Cortex of kidney (tissue), 1 donor: ENCODE measurements around the gene HTR2A.

Experiments
- DNase-seq: peaks from one replicate; lab custom pipeline; 2025; lab: John Stamatoyannopoulos, UW

Gene HTR2A

GRCh38 chr13:46868091-46868490, 28.8 kb downstream of the HTR2A start:
- no peak for DNase-seq

DNA sequence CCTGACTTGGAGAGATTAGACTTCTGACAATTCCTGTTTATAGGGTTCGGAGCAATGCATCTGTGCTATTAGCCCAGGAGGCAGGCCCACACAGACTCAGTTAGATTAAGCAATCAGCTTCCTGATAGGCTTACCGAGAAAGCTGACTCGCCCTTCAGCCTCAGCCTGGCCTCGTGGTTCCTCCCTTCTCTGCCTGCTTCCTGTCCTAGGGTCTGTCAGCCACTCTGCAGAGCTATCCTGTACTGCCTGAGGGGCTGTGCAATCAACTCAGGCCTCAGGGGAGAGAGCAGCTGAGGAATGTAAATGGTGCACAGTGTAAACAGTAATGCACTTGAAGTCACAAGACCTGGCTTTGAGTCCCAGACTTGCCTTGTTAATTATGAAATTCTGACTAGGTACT, 30.7 kb downstream of the HTR2A start:
- no peak for DNase-seq

GRCh38 chr13:46864941-46865340, 31.9 kb downstream of the HTR2A start:
- DNase-seq = no peak

GRCh38 chr13:46861959-46862358, 34.9 kb downstream of the HTR2A start:
- DNase-seq = no peak

DNA sequence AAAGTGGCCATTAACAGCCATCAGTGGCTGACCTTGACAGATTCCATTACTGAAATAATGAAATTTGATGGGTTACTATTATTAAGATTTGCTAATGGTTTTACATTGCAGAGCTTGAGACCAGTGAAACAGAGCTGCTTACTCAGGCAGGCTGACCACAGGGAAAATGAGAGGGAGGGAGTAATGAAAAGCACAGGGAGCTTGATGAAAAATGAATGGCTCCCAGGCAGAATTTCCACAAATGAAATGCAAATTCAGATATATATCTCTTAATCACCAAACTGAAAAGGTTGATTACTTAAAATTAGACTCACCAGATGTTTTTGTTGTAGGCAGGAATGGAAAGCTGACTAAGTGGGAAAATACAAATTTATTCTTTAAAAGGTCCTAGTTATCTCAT, 36.1 kb downstream of the HTR2A start:
- DNase-seq = no peak

DNA sequence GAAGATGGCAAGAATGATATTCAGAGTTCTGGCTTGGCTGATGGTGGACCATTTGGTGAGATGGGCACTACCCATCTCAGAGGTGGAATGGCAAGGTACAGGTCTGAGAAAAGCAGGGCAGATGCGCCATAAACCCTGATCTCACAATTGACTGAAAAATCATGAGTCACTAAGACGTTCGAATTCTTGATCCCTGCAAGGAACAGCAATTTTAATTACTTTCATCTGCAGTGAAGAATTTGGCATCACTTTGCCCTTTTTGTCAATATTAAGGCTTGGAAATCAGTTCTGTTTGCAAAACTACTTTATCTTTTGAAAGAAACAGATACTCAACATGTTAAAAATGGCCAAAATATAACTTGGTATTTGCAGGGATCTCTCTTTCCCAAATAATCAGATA, 38.1 kb downstream of the HTR2A start:
- DNase-seq = no peak

GRCh38 chr13:46858163-46858562, 38.7 kb downstream of the HTR2A start:
- DNase-seq = no peak

DNA sequence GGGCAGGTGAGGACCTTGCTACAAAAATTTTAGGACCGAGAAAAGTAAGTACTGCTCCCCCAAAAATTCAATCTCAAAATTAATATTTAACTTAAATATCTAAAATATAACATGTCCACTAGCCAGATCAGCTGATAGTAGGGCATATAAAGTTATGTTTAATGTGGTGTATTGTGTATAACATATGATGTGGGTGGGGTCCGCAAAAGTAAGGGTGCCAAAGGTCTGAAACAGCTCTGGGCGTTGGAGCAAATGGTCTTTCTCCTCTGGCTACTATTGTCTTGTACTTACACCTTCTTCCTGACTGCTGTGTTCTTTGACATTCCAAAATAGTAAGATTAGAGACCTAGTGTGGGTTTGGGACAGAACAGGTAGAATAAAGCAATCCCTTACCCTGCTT, 41.2 kb downstream of the HTR2A start:
- no peak for DNase-seq

DNA sequence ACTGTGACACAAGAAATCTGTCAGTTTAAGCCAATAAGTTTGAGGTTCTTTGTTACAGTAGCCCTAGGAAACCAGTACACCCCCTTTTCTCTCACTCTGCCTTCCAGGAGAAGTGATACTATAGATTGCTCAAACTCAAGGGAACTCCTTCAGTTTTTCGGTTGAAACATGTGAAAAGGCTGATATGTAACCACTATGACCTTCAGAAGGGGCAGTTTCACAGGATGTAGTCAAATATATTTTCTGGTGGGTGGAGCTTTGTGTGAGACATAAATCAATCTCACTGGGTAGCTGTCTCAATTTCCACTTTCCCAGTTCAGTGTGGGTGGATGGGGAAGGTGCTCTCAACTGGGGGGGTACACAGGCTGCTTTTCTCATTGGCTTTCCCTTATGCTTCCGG, 41.7 kb downstream of the HTR2A start:
- no peak for DNase-seq

- DNase-seq = no peak
Observed at GRCh38 chr13:46852168-46852567, 44.7 kb downstream of the HTR2A start.

- no peak for DNase-seq
Observed at GRCh38 chr13:46850214-46850613, 46.6 kb downstream of the HTR2A start.

DNA sequence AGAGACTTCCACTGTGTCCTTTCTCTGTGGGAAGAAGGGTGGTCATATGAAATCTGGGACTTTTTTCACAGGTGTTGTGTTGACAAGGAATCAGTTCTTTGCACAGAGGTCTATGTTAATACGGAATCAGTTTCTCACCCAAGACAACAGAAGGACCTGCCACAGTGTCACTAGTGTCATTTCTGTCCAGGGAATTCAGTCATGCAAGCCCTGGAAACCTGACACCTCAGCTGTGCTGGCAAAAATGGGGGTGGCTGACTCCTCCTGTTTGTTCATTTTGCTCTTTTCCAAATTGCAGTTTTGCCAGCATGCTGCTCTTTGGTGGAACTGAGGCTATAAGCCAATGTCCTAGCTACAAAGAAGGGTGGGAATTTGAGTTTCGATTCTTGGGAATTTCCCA, 50.1 kb downstream of the HTR2A start:
- DNase-seq = no peak

GRCh38 chr13:46845146-46845545, 51.7 kb downstream of the HTR2A start:
- DNase-seq = no peak

- DNase-seq = no peak
Observed at GRCh38 chr13:46844431-46844830, 52.4 kb downstream of the HTR2A start.

DNA sequence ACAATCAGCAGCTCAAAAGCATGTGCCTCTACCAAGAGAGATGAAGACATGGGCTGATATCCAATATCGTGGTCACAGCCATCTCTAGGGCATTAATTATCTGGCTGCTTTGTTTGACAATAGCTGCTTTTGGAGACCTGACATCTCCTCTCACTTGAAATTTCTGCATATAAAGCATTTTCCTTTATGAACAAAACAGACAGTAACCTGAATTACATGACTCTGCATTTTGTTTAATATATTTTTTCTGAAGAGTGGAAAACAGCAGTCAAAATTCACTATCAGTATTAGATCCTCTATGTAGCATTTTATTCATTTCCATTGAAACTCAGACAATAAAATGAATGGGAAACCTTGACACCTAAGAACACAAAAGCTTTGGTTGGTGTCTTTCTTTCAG, 57.5 kb downstream of the HTR2A start:
- no peak for DNase-seq

- no peak for DNase-seq
Observed at GRCh38 chr13:46834657-46835056, 62.2 kb downstream of the HTR2A start.

GRCh38 chr13:46831588-46832194, 65.2 kb downstream of the HTR2A start:
- no peak for DNase-seq

DNA sequence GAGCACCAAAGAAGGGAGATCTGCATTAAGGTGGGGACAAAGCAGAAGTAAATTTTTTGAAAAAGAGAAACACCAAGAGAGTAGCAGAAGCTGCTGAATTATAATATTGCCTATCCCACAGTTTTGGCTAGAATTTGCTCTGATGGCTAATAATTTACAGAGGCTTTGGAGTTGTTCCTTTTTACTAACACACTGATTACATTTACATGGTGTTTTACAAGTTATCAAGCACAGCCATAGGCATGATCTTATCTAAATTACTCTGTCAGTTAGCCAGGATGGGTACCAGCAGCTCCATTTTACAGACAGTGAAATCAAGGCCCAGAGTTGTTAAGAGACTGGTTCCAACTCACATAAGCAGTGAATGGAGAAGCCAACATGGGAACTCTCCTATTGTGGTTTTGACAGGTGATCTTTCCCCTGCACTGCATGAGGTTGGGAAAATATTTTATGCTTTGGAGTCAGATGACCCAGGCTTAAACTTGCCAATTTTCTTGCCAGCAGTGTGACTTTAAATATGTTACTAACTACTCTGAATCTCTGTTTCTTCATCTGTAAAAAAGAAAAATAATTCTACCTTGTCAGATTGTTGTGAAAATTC, 66.3 kb downstream of the HTR2A start:
- no peak for DNase-seq

GRCh38 chr13:46822551-46822950, 74.3 kb downstream of the HTR2A start:
- no peak for DNase-seq

DNA sequence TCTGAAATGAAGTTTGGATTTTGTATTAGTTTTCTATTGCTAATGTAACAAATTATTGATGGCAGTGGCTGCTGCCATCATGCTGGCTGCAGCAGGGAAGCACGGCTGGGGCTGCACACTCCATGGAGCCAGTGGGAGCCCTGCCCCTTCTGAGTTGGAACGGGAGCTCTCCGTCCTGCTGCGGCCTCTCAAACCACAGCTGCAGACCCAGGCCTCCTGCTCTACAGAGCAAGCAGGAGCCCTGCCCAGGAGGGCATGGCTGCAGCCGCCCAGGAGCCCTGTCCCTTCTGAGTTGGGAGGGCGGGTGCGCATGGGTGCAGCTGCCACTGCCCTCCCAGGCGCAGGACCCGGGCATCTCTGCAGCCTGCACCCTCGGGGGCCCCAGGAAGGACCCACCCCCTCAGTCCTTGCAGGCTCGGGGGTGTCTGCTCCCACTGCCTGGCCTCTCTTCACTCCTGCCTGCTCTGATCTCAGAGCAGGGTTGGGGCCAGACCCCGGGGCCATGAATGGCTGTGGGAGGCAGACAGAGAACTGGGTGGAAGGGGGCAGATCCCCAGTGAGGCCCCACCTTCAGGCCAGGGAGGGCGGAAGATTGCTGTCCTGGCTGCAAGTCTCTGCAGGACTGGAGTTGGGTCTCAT, 78.9 kb downstream of the HTR2A start:
- DNase-seq = no peak

- no peak for DNase-seq
Observed at GRCh38 chr13:46817095-46817494, 79.8 kb downstream of the HTR2A start.

DNA sequence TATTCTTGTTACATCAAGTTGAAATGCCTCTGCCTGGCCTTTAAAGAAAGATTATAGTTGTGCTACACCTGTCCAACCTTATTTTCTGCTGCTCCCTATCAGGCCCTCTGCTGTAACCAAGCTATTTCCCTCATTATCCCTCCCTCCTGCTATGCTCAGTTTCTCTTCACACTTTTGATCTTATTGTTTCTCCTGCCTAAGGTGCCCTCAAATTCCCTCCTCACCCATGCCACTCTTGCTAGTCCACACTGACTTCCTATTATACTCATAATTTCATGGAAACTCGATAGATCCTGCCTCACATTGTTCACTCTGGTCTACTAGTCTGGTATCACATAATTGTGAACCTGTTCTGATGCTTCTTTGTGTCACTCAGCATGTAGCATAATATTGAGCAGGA, 80.5 kb downstream of the HTR2A start:
- DNase-seq = no peak

GRCh38 chr13:46812301-46812797, 84.5 kb downstream of the HTR2A start:
- no peak for DNase-seq

- no peak for DNase-seq
Observed at GRCh38 chr13:46810440-46810839, 86.4 kb downstream of the HTR2A start.
